Spleen (tissue), 7 donors: ENCODE data around the gene CSTPP1.
"Not testable (repeated sequence)": the region's sequence is repeated elsewhere in the genome, so short reads cannot be mapped to it uniquely, and the experiment has no call there.

Experiments used
- CTCF ChIP-seq, 11 experiments: fragments of 200-600 bp in 7 of 11; fragments of 450-650 bp in 4 of 11; sonication (generic) in 4 of 11; IDR thresholded peaks in 8 of 11; conservative IDR thresholded peaks in 3 of 11; 1 replicate in 7 of 11; 2 replicates in 4 of 11; pipeline versions ENCODE4 v1.4.0 to v1.8.0; 2016 to 2021; ENCODE audit warnings: antibody characterized with exemption in 11 of 11, inconsistent platforms in 4 of 11, mild to moderate bottlenecking in 1 of 11
- POLR2A ChIP-seq, 3 donors: fragments of 450-650 bp; IDR thresholded peaks; one replicate each; pipeline ENCODE4 v1.5.1; 2017; ENCODE audit warnings: antibody characterized with exemption in 3 of 3, mild to moderate bottlenecking in 1 of 3
- donor health status: DM: no; HTN: no; CAD: no; lungs with moderate emphysema.
- donor health status: DM: no; HTN: no; CAD: no.
- donor health status: DM: no; HTN: no; CAD: no.

- not testable (repeated sequence) for TF ChIP-seq POLR2A (IDR thresholded peaks at IDR 0.05); CTCF (IDR thresholded peaks at IDR 0.05 in 8 of 11, conservative IDR thresholded peaks at IDR 0.05 in 3 of 11)
These were observed 7.9 kb upstream of the CSTPP1 start for GRCh38 chr11:46928701-46929100.
